ENCODE results near the gene ANKRD10. TPM values are rescaled to one million over a fixed set of nuclear protein-coding genes. Genes with fewer than 3 reads are reported as not detected.

Gene ANKRD10
- total and polyA plus RNA-seq, 5 donors from 2014 or later, result 66.5 to 139 (median 77.9) TPM

- H3K27me3 ChIP-seq (ENCODE audit: control insufficient read depth, insufficient read depth, low read length), result no peaks in the 10 kb centered on the region
- H3K36me3 ChIP-seq (ENCODE audit: control insufficient read depth, insufficient read depth, low read length), result peaks cover 27% of the 10 kb centered on the region
- no peak overlapping the region for H3K4me3 ChIP-seq (ENCODE audit: low read depth, low read length)
- Mint-ChIP-seq H3K27ac (peak overlapping the region in 1 of 3 donors; percentile 20), H3K4me1 (peaks cover 0 to 15% (median 6%) of the 10 kb centered on the region in 4 donors), H3K4me3 (no peak overlapping the region), H3K9me3 (no peaks in the 10 kb centered on the region), H3K27me3 (no peaks in the 10 kb centered on the region), H3K36me3 (peaks cover 23% of the 10 kb centered on the region)
- no peaks in the 10 kb centered on the region for H3K9me3 ChIP-seq (ENCODE audit: control insufficient read depth in 2 of 2, low read length in 2 of 2)
- DNase-seq (no peak), ATAC-seq (ENCODE audit: low read depth in 2 of 2) (no peak)
- H3K27ac ChIP-seq (ENCODE audit: insufficient read depth, low read length, poor library complexity, severe bottlenecking), result no peak overlapping the region
- no peaks in the 10 kb centered on the region for H3K4me1 ChIP-seq (ENCODE audit: control insufficient read depth, insufficient read depth, low read length, poor library complexity, severe bottlenecking)
Measured at GRCh38 chr13:110894086-110894485, 20.8 kb downstream of the ANKRD10 start.

GRCh38 chr13:110893571-110893970 lies 21.3 kb downstream of the ANKRD10 start:
- H3K36me3 Mint-ChIP-seq, result peaks cover 23% of the 10 kb centered on the region
- H3K27ac Mint-ChIP-seq, result peak overlapping the region in 1 of 3 donors; percentile 20
- H3K4me3 Mint-ChIP-seq, result no peak overlapping the region
- DNase-seq (no peak), ATAC-seq (ENCODE audit: low read depth in 2 of 2) (no peak)
- Histone ChIP-seq H3K9me3 (ENCODE audit: control insufficient read depth in 2 of 2, low read length in 2 of 2) (no peaks in the 10 kb centered on the region), H3K27ac (ENCODE audit: insufficient read depth, low read length, poor library complexity, severe bottlenecking) (no peak overlapping the region), H3K27me3 (ENCODE audit: control insufficient read depth, insufficient read depth, low read length) (no peaks in the 10 kb centered on the region), H3K36me3 (ENCODE audit: control insufficient read depth, insufficient read depth, low read length) (peaks cover 26% of the 10 kb centered on the region), H3K4me3 (ENCODE audit: low read depth, low read length) (no peak overlapping the region), H3K4me1 (ENCODE audit: control insufficient read depth, insufficient read depth, low read length, poor library complexity, severe bottlenecking) (no peaks in the 10 kb centered on the region)
- H3K27me3 Mint-ChIP-seq, result no peaks in the 10 kb centered on the region
- H3K4me1 Mint-ChIP-seq, result peaks cover 0 to 15% (median 4%) of the 10 kb centered on the region in 4 donors
- no peaks in the 10 kb centered on the region for H3K9me3 Mint-ChIP-seq

GRCh38 chr13:110890279-110891165 lies 24.3 kb downstream of the ANKRD10 start:
- DNase-seq (no peak), ATAC-seq (ENCODE audit: low read depth in 2 of 2) (no peak)
- no peaks in the 10 kb centered on the region for H3K9me3 ChIP-seq (ENCODE audit: control insufficient read depth in 2 of 2, low read length in 2 of 2)
- H3K36me3 Mint-ChIP-seq, result peaks cover 16% of the 10 kb centered on the region
- H3K36me3 ChIP-seq (ENCODE audit: control insufficient read depth, insufficient read depth, low read length), result peaks cover 16% of the 10 kb centered on the region
- no peak overlapping the region for H3K4me3 ChIP-seq (ENCODE audit: low read depth, low read length)
- no peaks in the 10 kb centered on the region for H3K27me3 Mint-ChIP-seq
- no peak overlapping the region for H3K27ac Mint-ChIP-seq
- H3K9me3 Mint-ChIP-seq, result no peaks in the 10 kb centered on the region
- H3K4me3 Mint-ChIP-seq, result no peak overlapping the region
- no peak overlapping the region for H3K27ac ChIP-seq (ENCODE audit: insufficient read depth, low read length, poor library complexity, severe bottlenecking)
- H3K4me1 ChIP-seq (ENCODE audit: control insufficient read depth, insufficient read depth, low read length, poor library complexity, severe bottlenecking), result no peaks in the 10 kb centered on the region
- peaks cover 0 to 2% (median 0%) of the 10 kb centered on the region in 4 donors for H3K4me1 Mint-ChIP-seq
- no peaks in the 10 kb centered on the region for H3K27me3 ChIP-seq (ENCODE audit: control insufficient read depth, insufficient read depth, low read length)

GRCh38 chr13:110888390-110888789 lies 26.5 kb downstream of the ANKRD10 start:
- H3K27ac ChIP-seq (ENCODE audit: insufficient read depth, low read length, poor library complexity, severe bottlenecking), result no peak overlapping the region
- Mint-ChIP-seq H3K36me3 (peaks cover 10% of the 10 kb centered on the region), H3K27ac (no peak overlapping the region), H3K4me1 (peaks cover 0 to 6% (median 3%) of the 10 kb centered on the region in 4 donors), H3K4me3 (peak overlapping the region in 1 of 4 donors; percentile 66), H3K27me3 (no peaks in the 10 kb centered on the region), H3K9me3 (no peaks in the 10 kb centered on the region)
- peaks cover 10% of the 10 kb centered on the region for H3K36me3 ChIP-seq (ENCODE audit: control insufficient read depth, insufficient read depth, low read length)
- no peak overlapping the region for H3K4me3 ChIP-seq (ENCODE audit: low read depth, low read length)
- H3K4me1 ChIP-seq (ENCODE audit: control insufficient read depth, insufficient read depth, low read length, poor library complexity, severe bottlenecking), result no peaks in the 10 kb centered on the region
- DNase-seq, result no peak
- no peaks in the 10 kb centered on the region for H3K9me3 ChIP-seq (ENCODE audit: control insufficient read depth in 2 of 2, low read length in 2 of 2)
- H3K27me3 ChIP-seq (ENCODE audit: control insufficient read depth, insufficient read depth, low read length), result no peaks in the 10 kb centered on the region
- no peak for ATAC-seq (ENCODE audit: low read depth in 2 of 2)

GRCh38 chr13:110887597-110888333 lies 27.1 kb downstream of the ANKRD10 start:
- Mint-ChIP-seq H3K4me3 (no peak overlapping the region), H3K27ac (peak overlapping the region in 1 of 3 donors; percentile 38)

GRCh38 chr13:110886870-110887596 lies 27.8 kb downstream of the ANKRD10 start:
- H3K27me3 Mint-ChIP-seq, result no peaks in the 10 kb centered on the region
- peaks cover 2% of the 10 kb centered on the region for H3K36me3 Mint-ChIP-seq
- Histone ChIP-seq H3K27ac (ENCODE audit: insufficient read depth, low read length, poor library complexity, severe bottlenecking) (no peak overlapping the region), H3K4me3 (ENCODE audit: low read depth, low read length) (no peak overlapping the region), H3K27me3 (ENCODE audit: control insufficient read depth, insufficient read depth, low read length) (no peaks in the 10 kb centered on the region), H3K4me1 (ENCODE audit: control insufficient read depth, insufficient read depth, low read length, poor library complexity, severe bottlenecking) (no peaks in the 10 kb centered on the region), H3K9me3 (ENCODE audit: control insufficient read depth in 2 of 2, low read length in 2 of 2) (no peaks in the 10 kb centered on the region), H3K36me3 (ENCODE audit: control insufficient read depth, insufficient read depth, low read length) (peaks cover 4% of the 10 kb centered on the region)
- DNase-seq (no peak), ATAC-seq (ENCODE audit: low read depth in 2 of 2) (no peak)
- H3K4me3 Mint-ChIP-seq, result no peak overlapping the region
- no peaks in the 10 kb centered on the region for H3K9me3 Mint-ChIP-seq
- peaks cover 0 to 6% (median 4%) of the 10 kb centered on the region in 4 donors for H3K4me1 Mint-ChIP-seq
- H3K27ac Mint-ChIP-seq, result no peak overlapping the region

More at GRCh38 chr13:110887597-110888333, 27.1 kb downstream of the ANKRD10 start:
- Histone ChIP-seq H3K27ac (ENCODE audit: insufficient read depth, low read length, poor library complexity, severe bottlenecking) (no peak overlapping the region), H3K4me3 (ENCODE audit: low read depth, low read length) (no peak overlapping the region), H3K27me3 (ENCODE audit: control insufficient read depth, insufficient read depth, low read length) (no peaks in the 10 kb centered on the region), H3K9me3 (ENCODE audit: control insufficient read depth in 2 of 2, low read length in 2 of 2) (no peaks in the 10 kb centered on the region), H3K4me1 (ENCODE audit: control insufficient read depth, insufficient read depth, low read length, poor library complexity, severe bottlenecking) (no peaks in the 10 kb centered on the region), H3K36me3 (ENCODE audit: control insufficient read depth, insufficient read depth, low read length) (peaks cover 7% of the 10 kb centered on the region)
- no peaks in the 10 kb centered on the region for H3K9me3 Mint-ChIP-seq
- peaks cover 0 to 6% (median 4%) of the 10 kb centered on the region in 4 donors for H3K4me1 Mint-ChIP-seq
- DNase-seq, result no peak
- no peak for ATAC-seq (ENCODE audit: low read depth in 2 of 2)
- H3K27me3 Mint-ChIP-seq, result no peaks in the 10 kb centered on the region
- H3K36me3 Mint-ChIP-seq, result peaks cover 5% of the 10 kb centered on the region

GRCh38 chr13:110885966-110886869 lies 28.7 kb downstream of the ANKRD10 start:
- Mint-ChIP-seq H3K4me3 (no peak overlapping the region), H3K27me3 (no peaks in the 10 kb centered on the region), H3K9me3 (no peaks in the 10 kb centered on the region), H3K36me3 (peaks cover 7% of the 10 kb centered on the region), H3K4me1 (peaks cover 0 to 6% (median 4%) of the 10 kb centered on the region in 4 donors), H3K27ac (no peak overlapping the region)
- H3K9me3 ChIP-seq (ENCODE audit: control insufficient read depth in 2 of 2, low read length in 2 of 2), result no peaks in the 10 kb centered on the region
- ATAC-seq (ENCODE audit: low read depth in 2 of 2) (no peak), DNase-seq (no peak)
- H3K4me3 ChIP-seq (ENCODE audit: low read depth, low read length), result no peak overlapping the region
- peaks cover 4% of the 10 kb centered on the region for H3K36me3 ChIP-seq (ENCODE audit: control insufficient read depth, insufficient read depth, low read length)
- H3K4me1 ChIP-seq (ENCODE audit: control insufficient read depth, insufficient read depth, low read length, poor library complexity, severe bottlenecking), result no peaks in the 10 kb centered on the region
- no peak overlapping the region for H3K27ac ChIP-seq (ENCODE audit: insufficient read depth, low read length, poor library complexity, severe bottlenecking)
- H3K27me3 ChIP-seq (ENCODE audit: control insufficient read depth, insufficient read depth, low read length), result no peaks in the 10 kb centered on the region

Measured in CD4-positive, CD25-positive, alpha-beta regulatory T cell (primary cell).